BLaER1 (cell line): Measurements from ENCODE around the gene ATXN2.
"Not testable (repeated sequence)": the region's sequence is repeated elsewhere in the genome, so short reads cannot be mapped to it uniquely, and the experiment has no call there.

Experiments used
- H3K27ac ChIP-seq: shearing (Covaris generic); formaldehyde crosslinking; 2 replicates; pipeline ENCODE4 v1.8.1; 2022
- H3K27me3 ChIP-seq: shearing (Covaris generic); formaldehyde crosslinking; 2 replicates; pipeline ENCODE4 v1.8.1; 2022
- H3K36me3 ChIP-seq: shearing (Covaris generic); formaldehyde crosslinking; 2 replicates; pipeline ENCODE4 v1.8.1; 2022
- H3K4me1 ChIP-seq: shearing (Covaris generic); formaldehyde crosslinking; 2 replicates; pipeline ENCODE4 v1.8.1; 2022
- H3K4me2 ChIP-seq: shearing (Covaris generic); formaldehyde crosslinking; 2 replicates; pipeline ENCODE4 v1.8.1; 2022
- H3K4me3 ChIP-seq: shearing (Covaris generic); formaldehyde crosslinking; 2 replicates; pipeline ENCODE4 v1.8.1; 2022
- H3K9ac ChIP-seq: shearing (Covaris generic); formaldehyde crosslinking; 2 replicates; pipeline ENCODE4 v1.8.1; 2022
- H3K9me3 ChIP-seq: shearing (Covaris generic); formaldehyde crosslinking; 2 replicates; pipeline ENCODE4 v1.8.1; 2022
- H4K20me1 ChIP-seq: shearing (Covaris generic); formaldehyde crosslinking; 2 replicates; pipeline ENCODE4 v1.8.1; 2022
- Cebpa-rat ChIP-seq: shearing (Covaris generic); IDR thresholded peaks from 2 replicates; pipeline ENCODE4 v1.8.1; 2022

Gene ATXN2

GRCh38 chr12:111546758-111547383 is 52.2 kb downstream of the ATXN2 start:
- Histone ChIP-seq H3K36me3 (peaks cover 90% of the 10 kb centered on the region), H3K4me3 (no peak overlapping the region), H3K4me2 (no peak overlapping the region), H4K20me1 (peaks cover 17% of the 10 kb centered on the region; the same call in 1 of the 2 replicates), H3K27ac (no peak overlapping the region), H3K9me3 (no peaks in the 10 kb centered on the region), H3K27me3 (no peaks in the 10 kb centered on the region), H3K9ac (no peak overlapping the region), H3K4me1 (no peaks in the 10 kb centered on the region)
- no peak for TF ChIP-seq Cebpa-rat

- Histone ChIP-seq H3K4me3 (no peak overlapping the region), H3K27me3 (no peaks in the 10 kb centered on the region), H4K20me1 (peaks cover 10% of the 10 kb centered on the region; the same call in 1 of the 2 replicates), H3K9me3 (no peaks in the 10 kb centered on the region), H3K4me2 (no peak overlapping the region), H3K9ac (no peak overlapping the region), H3K36me3 (peaks cover 86% of the 10 kb centered on the region), H3K4me1 (no peaks in the 10 kb centered on the region), H3K27ac (no peak overlapping the region)
- no peak for TF ChIP-seq Cebpa-rat
Measured at GRCh38 chr12:111546171-111546570, 52.9 kb downstream of the ATXN2 start.

- Histone ChIP-seq H3K4me1 (no peaks in the 10 kb centered on the region), H3K9me3 (no peaks in the 10 kb centered on the region), H3K36me3 (peaks cover 69% of the 10 kb centered on the region), H4K20me1 (peaks cover 5% of the 10 kb centered on the region; the same call in 1 of the 2 replicates), H3K4me2 (no peak overlapping the region), H3K27me3 (no peaks in the 10 kb centered on the region), H3K27ac (no peak overlapping the region), H3K4me3 (no peak overlapping the region), H3K9ac (no peak overlapping the region)
- TF ChIP-seq Cebpa-rat = no peak
Measured at GRCh38 chr12:111544032-111544431, 55.1 kb downstream of the ATXN2 start.

- no peaks in the 10 kb centered on the region for H3K27me3 ChIP-seq
- no peak for TF ChIP-seq Cebpa-rat
- no peaks in the 10 kb centered on the region for H3K4me1 ChIP-seq
- no peak overlapping the region for H3K4me3 ChIP-seq
- peaks cover 18% of the 10 kb centered on the region for H4K20me1 ChIP-seq
- H3K9me3 ChIP-seq = no peaks in the 10 kb centered on the region
- H3K4me2 ChIP-seq = no peak overlapping the region
- peaks cover 68% of the 10 kb centered on the region for H3K36me3 ChIP-seq
- H3K9ac ChIP-seq = no peak overlapping the region
- no peak overlapping the region for H3K27ac ChIP-seq
Measured at GRCh38 chr12:111532751-111533150, 66.4 kb downstream of the ATXN2 start.

- H3K36me3 ChIP-seq = peaks cover 77% of the 10 kb centered on the region
- H3K27ac ChIP-seq = no peak overlapping the region
Measured at GRCh38 chr12:111529424-111530368, 69.4 kb downstream of the ATXN2 start.

GRCh38 chr12:111523587-111524167 is 75.4 kb downstream of the ATXN2 start:
- Histone ChIP-seq H3K4me3 (no peak overlapping the region), H3K4me1 (no peaks in the 10 kb centered on the region), H3K9me3 (no peaks in the 10 kb centered on the region), H3K27me3 (no peaks in the 10 kb centered on the region), H3K27ac (no peak overlapping the region), H3K9ac (no peak overlapping the region), H4K20me1 (peaks cover 7% of the 10 kb centered on the region; the same call in 1 of the 2 replicates), H3K4me2 (no peak overlapping the region), H3K36me3 (peaks cover 92% of the 10 kb centered on the region)
- TF ChIP-seq Cebpa-rat = no peak

More at GRCh38 chr12:111529424-111530368, 69.4 kb downstream of the ATXN2 start:
- H3K4me3 ChIP-seq = no peak overlapping the region
- H3K27me3 ChIP-seq = no peaks in the 10 kb centered on the region
- no peaks in the 10 kb centered on the region for H3K4me1 ChIP-seq
- H4K20me1 ChIP-seq = peaks cover 23% of the 10 kb centered on the region
- TF ChIP-seq Cebpa-rat = no peak
- H3K4me2 ChIP-seq = no peak overlapping the region
- H3K9ac ChIP-seq = no peak overlapping the region
- no peaks in the 10 kb centered on the region for H3K9me3 ChIP-seq

- Histone ChIP-seq H3K27me3 (no peaks in the 10 kb centered on the region), H3K9me3 (no peaks in the 10 kb centered on the region), H3K27ac (no peak overlapping the region), H3K9ac (no peak overlapping the region), H3K4me1 (no peaks in the 10 kb centered on the region), H3K36me3 (peaks cover 83% of the 10 kb centered on the region), H3K4me3 (no peak overlapping the region), H3K4me2 (no peak overlapping the region), H4K20me1 (no peaks in the 10 kb centered on the region)
- TF ChIP-seq Cebpa-rat = no peak
Measured at GRCh38 chr12:111521801-111522200, 77.3 kb downstream of the ATXN2 start.

GRCh38 chr12:111519937-111520336 is 79.2 kb downstream of the ATXN2 start:
- TF ChIP-seq Cebpa-rat = no peak
- Histone ChIP-seq H3K27me3 (no peaks in the 10 kb centered on the region), H3K4me2 (no peak overlapping the region), H3K27ac (no peak overlapping the region), H3K4me3 (no peak overlapping the region), H3K9me3 (no peaks in the 10 kb centered on the region), H3K36me3 (peaks cover 74% of the 10 kb centered on the region), H4K20me1 (no peaks in the 10 kb centered on the region), H3K4me1 (no peaks in the 10 kb centered on the region), H3K9ac (no peak overlapping the region)

GRCh38 chr12:111519083-111519482 is 80.0 kb downstream of the ATXN2 start:
- Histone ChIP-seq H4K20me1 (no peaks in the 10 kb centered on the region), H3K4me1 (no peaks in the 10 kb centered on the region)
- TF ChIP-seq Cebpa-rat = no peak

GRCh38 chr12:111507719-111508118 is 91.4 kb downstream of the ATXN2 start:
- not testable (repeated sequence) for H3K9ac ChIP-seq, H3K4me1 ChIP-seq, H3K9me3 ChIP-seq, H3K27me3 ChIP-seq, H3K27ac ChIP-seq, H3K4me3 ChIP-seq, H3K4me2 ChIP-seq, H4K20me1 ChIP-seq
- H3K36me3 ChIP-seq = peaks cover 85% of the 10 kb centered on the region

More at GRCh38 chr12:111519083-111519482, 80.0 kb downstream of the ATXN2 start:
- H3K36me3 ChIP-seq = peaks cover 71% of the 10 kb centered on the region
- H3K4me2 ChIP-seq = no peak overlapping the region
- no peak overlapping the region for H3K4me3 ChIP-seq
- no peak overlapping the region for H3K27ac ChIP-seq
- no peaks in the 10 kb centered on the region for H3K27me3 ChIP-seq
- no peak overlapping the region for H3K9ac ChIP-seq
- H3K9me3 ChIP-seq = no peaks in the 10 kb centered on the region

GRCh38 chr12:111507258-111507657 is 91.9 kb downstream of the ATXN2 start:
- peaks cover 85% of the 10 kb centered on the region for H3K36me3 ChIP-seq
- not testable (repeated sequence) for H3K27me3 ChIP-seq, H3K9ac ChIP-seq, H3K4me2 ChIP-seq, H3K4me1 ChIP-seq, H4K20me1 ChIP-seq, H3K9me3 ChIP-seq, H3K27ac ChIP-seq, H3K4me3 ChIP-seq
